HG03066 (cell line): ENCODE results near the gene FOXP3.
A peak's percentile ranks its signal among the peaks of the same experiment; 100 is the strongest.

Experiments
- ATAC-seq: cut with Tn5 transposase; IDR thresholded peaks from one replicate; pipeline ENCODE4 v1.9.1; 2021; ENCODE audit warnings: low read depth; ENCODE audit not compliant: unreplicated experiment

The FOXP3 gene

DNA sequence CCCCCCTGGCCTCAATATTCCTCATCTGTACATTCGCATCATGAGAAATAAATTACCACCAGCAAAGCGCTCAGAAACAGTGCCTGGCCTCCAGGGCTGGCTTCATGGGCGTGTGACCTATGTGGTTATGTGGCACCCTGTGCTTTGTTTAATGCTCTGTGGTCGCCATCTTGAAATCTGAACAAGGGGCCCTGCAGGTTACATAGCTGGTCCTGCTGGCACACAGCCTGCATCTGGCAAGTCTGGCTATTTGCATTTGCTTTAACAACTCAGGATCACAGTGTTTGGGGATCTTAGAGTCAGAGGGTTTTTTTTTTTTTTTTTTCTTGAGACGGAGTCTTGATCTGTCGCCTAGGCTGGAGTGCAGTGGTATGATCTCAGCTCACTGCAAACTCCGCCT, 9.9 kb downstream of the FOXP3 start:
- no peak for ATAC-seq

DNA sequence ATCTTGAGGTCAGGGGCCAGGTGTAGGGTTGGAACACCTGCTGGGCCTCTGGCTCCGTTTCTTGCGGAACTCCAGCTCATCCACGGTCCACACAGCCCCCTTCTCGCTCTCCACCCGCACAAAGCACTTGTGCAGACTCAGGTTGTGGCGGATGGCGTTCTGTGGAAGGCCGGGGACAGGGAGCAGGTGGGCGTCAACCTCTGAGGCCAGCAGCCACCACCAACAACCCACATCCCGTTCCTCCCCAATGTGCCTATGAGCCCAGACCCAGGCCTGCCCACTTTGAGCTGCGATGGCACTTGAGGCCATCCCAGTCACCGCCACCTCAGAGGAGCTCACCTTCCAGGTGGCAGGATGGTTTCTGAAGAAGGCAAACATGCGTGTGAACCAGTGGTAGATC, 13.2 kb downstream of the FOXP3 start:
- no peak for ATAC-seq

DNA sequence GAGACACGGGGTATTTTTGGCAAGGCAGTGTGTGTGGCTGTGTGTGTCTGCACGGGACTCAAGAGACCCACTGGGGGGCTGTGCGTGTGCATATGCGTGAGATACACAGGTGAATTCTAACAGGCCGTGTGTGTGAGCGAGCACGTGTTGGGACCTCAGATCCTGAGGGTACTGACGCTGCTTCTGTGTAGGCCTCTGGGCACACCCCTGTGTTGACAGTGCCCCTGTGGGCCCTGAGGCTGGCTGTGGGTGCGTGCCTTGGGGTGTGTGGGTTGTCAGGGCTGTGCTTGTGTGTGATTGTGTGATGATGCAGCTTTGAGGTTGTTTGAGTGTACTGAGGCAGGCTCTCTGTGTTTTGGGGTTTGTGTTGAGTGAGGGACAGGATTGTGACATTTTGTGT, 13.9 kb downstream of the FOXP3 start:
- ATAC-seq, result no peak

DNA sequence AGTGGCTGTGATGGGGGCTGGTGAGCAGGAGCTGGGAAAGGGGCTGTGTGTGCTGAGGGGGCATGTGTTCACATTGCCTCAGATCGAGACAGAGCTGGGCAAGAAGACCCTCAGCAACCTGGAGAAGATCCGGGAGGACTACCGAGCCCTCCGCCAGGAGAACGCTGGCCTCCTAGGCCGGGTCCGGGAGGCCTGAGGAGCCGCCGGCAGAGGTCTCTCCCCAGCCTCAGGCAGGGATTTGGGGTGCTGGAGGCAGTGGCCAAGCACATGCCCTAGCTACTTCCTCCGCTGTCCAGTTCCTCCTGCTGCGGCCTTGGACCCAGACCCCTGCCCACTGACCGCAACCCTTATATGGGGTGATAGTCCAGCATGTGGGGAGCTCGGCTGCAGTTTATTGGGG, 14.4 kb downstream of the FOXP3 start:
- ATAC-seq, result no peak

DNA sequence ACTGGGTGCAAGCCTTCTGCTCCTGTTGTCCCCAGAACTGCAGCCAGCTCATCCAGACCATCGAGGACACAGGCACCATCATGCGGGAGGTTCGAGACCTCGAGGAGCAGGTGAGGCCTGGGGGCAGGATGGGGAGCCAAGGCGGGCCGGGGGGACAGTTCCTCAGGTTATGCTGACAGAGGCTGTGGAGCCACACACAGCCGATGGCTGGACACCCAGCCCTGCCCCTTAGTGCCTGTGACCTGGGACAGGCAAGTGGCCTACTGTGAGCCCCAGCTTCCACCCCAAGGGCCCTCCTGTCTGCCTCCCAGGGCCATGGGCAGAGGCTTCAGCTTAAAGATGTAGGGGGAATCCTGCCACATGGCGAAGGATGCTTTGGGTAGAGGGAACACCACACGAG, 14.9 kb downstream of the FOXP3 start:
- no peak for ATAC-seq

GRCh38 chrX:49249071-49249470, 15.4 kb downstream of the FOXP3 start:
- no peak for ATAC-seq

- ATAC-seq, result no peak
Measured at GRCh38 chrX:49247916-49248811, 16.3 kb downstream of the FOXP3 start.

GRCh38 chrX:49247346-49247745, 17.2 kb downstream of the FOXP3 start:
- ATAC-seq, result no peak

- ATAC-seq, result no peak
Measured at GRCh38 chrX:49246541-49246940, 18.0 kb downstream of the FOXP3 start.

GRCh38 chrX:49244207-49244606, 20.3 kb downstream of the FOXP3 start:
- ATAC-seq, result no peak

DNA sequence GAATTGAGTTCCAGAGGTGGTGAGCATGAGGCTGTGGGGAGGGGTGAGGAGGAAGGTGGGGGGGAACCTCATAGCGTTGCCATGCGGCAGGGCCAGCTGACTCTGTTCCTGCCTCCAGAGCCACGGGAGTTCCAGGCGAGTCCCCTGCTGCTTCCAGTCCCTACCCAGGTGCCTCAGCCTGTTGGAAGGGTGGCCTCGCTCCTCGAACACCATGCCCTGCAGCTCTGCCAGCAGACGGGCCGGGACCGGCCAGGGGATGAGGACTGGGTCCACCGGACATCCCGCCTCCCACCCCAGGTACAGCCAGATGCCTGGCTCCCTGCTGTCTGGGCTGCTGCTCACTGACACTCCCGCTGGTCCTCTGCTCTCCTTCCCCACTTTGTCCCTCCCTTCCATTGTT, 21.3 kb downstream of the FOXP3 start:
- no peak for ATAC-seq

GRCh38 chrX:49242545-49243066, 21.9 kb downstream of the FOXP3 start:
- ATAC-seq, result no peak

GRCh38 chrX:49238735-49239134, 25.8 kb downstream of the FOXP3 start:
- no peak for ATAC-seq

GRCh38 chrX:49237060-49237459, 27.4 kb downstream of the FOXP3 start:
- ATAC-seq, result no peak

DNA sequence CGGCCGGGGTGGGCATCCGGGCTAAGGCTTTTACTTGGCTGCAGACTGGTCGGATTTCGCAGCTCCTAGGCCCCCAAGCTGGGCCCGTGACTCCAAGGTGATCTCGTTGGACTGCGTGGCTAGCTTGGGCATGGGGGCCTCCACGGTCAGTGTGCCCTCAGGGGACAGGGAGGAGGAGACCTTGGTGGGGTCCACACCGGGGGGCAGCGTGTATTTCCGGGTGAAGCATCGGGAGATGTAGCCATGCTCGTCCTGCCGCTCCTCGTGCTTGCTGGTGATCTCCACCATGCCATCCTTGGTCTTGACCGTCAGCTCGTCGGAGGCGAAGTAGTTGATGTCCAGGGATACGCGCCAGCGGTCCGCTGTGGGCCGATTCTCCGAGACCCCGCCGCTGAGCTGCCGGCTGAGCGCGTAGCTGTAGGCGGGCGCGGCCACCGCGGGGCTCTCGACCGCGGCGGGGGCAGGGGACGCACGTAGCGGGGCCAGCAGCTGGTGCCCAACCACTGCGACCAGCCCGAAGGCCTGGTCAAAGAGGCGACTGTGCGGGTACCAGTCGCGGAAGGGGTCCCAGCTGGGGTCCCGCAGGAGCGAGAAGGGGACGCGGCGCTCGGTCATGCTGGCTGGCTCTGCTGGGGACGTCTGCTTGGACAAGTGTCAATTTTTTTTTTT, 30.5 kb downstream of the FOXP3 start:
- no peak for ATAC-seq

DNA sequence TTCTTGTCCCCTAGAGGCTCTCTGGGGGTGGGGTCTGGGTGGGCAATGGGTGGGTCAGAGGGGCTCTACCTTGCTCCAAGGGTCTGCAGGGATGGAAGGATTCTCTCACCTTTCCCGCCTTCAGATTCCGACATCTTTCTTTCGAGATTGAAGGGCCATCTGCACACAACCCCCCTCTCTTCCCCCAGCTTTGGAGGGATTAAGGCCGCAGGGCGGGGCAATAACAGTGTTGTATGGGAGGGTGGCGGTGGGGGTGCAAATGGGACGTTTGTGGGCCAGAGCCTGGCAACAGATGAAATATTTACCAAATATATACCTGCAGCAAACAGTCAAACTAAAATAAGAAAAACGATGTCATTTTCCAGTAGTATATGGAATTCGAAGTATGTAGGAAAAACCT, 31.3 kb downstream of the FOXP3 start, which contains the start of gene CACNA1F:
TSS of gene CACNA1F (minus strand) at position 165 of the 400 bp plus-strand sequence. CDS start at position 134, 31 bp downstream.
- no peak for ATAC-seq

DNA sequence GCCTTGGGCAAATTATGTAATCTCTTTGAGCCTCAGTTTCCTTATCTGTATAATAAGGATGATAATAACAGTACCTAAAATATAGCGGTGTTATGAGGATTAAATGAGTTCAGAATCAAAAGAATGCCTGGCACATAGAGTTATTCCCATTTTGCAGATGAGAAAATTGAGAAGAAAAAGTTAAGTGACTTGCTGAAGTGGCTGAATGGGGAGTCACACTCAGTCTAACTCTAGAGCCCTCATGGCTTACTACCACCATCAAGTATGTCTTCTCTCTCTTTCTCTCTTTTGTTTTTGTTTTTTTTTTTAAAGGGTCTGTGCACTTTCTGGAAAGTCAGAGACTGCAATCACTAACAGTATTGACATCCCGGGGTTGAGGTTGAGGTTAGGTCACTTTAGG, 32.0 kb downstream of the FOXP3 start:
- no peak for ATAC-seq

- no peak for ATAC-seq
Measured at GRCh38 chrX:49231333-49232000, 33.0 kb downstream of the FOXP3 start.

DNA sequence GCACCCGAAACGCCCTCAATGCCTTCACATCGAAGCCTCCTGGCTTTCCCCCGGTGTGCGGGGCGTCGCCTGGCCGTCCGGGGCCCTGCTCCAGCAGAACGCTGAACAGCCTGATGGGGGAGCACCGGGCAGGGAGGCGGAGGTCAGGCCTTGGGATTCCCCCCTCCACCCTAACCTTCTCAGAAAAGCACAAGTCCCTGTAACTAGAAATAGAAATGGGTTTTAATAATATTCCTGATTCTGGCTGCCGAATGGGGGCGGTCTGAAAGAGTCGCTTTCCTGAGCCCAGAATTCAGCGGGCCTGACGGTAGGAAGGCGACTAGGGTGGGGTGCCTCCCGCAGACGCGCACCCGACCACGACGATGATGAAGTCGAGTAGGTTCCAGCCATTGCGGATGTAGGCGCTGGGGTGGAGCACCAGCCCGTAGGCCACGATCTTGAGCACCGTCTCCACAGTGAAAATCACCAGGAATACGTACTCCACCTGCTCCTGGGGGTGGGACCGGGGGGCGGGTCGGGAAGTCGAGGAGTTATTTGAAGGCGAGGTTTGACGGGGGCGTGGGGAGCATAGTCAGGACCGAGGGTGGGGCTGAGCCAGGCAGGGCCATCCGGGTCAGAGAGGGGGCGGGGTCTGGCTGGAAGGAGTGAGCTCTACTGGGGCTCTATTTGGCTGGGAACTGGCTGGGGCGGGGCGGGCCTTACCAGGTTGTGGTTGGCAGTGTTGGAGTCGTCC, 33.8 kb downstream of the FOXP3 start:
- peak; percentile 68 for ATAC-seq

- no peak for ATAC-seq
Measured at GRCh38 chrX:49228185-49228584, 36.3 kb downstream of the FOXP3 start.
